SJSA1 (cell line): ENCODE results near the gene S100A14. TPM values are rescaled to one million over a fixed set of nuclear protein-coding genes. Genes with fewer than 3 reads are reported as not detected.

Experiments
- DNase-seq, 2 experiments: peaks; one replicate each; pipeline ENCODE4 v3.0.0-alpha.2; 2015 to 2020; ENCODE audit warnings: low spot score in 2 of 2, low read depth in 1 of 2
- H3K27ac ChIP-seq: fragments of 250-450 bp; sonication (Bioruptor Pico); 2 replicates; pipeline ENCODE4 v1.5.1; 2020; ENCODE audit warnings: mild to moderate bottlenecking, moderate library complexity
- H3K27me3 ChIP-seq: fragments of 250-450 bp; sonication (Bioruptor Pico); replicated peaks from 2 replicates; pipeline ENCODE4 v1.5.1; 2020; ENCODE audit warnings: mild to moderate bottlenecking, moderate library complexity
- H3K36me3 ChIP-seq: fragments of 250-450 bp; sonication (Bioruptor Pico); 2 replicates; pipeline ENCODE4 v1.5.1; 2020; ENCODE audit warnings: mild to moderate bottlenecking
- H3K4me1 ChIP-seq: fragments of 250-450 bp; sonication (Bioruptor Pico); replicated peaks from 2 replicates; pipeline ENCODE4 v1.6.1; 2021; ENCODE audit warnings: mild to moderate bottlenecking
- H3K4me3 ChIP-seq: fragments of 250-450 bp; sonication (Bioruptor Pico); 2 replicates; pipeline ENCODE4 v1.5.1; 2020; ENCODE audit warnings: mild to moderate bottlenecking
- H3K9me3 ChIP-seq: fragments of 250-450 bp; sonication (Bioruptor Pico); replicated peaks from 2 replicates; pipeline ENCODE4 v1.5.1; 2020; ENCODE audit warnings: mild to moderate bottlenecking
- total RNA-seq: library from RNA; depleted of rRNA; stranded (reverse); fragments of >200 nt; shearing (Covaris generic); gene quantifications from 2 replicates; pipeline ENCODE4 v1.2.3, GENCODE V29; 2014; rRNA removed

S100A14 gene
- total RNA-seq, 1 experiment from 2014 or later: not detected

- Histone ChIP-seq H3K36me3 (0 out of 2 replicates have a peak, but pooled peaks cover 4% of the 10 kb centered on the region), H3K4me1 (peaks cover 45% of the 10 kb centered on the region), H3K27me3 (no peaks in the 10 kb centered on the region), H3K27ac (peak overlapping the region; percentile 99), H3K4me3 (no peak overlapping the region), H3K9me3 (no peaks in the 10 kb centered on the region)
- DNase-seq: peak in 1 of 2 experiments; percentile 37
Observed at GRCh38 chr1:153567621-153568366, 48.3 kb downstream of the S100A14 start.

GRCh38 chr1:153566414-153567371 lies 49.4 kb downstream of the S100A14 start:
- Histone ChIP-seq H3K4me1 (peaks cover 51% of the 10 kb centered on the region), H3K36me3 (0 out of 2 replicates have a peak, but pooled peaks cover 4% of the 10 kb centered on the region), H3K27ac (peak overlapping the region; percentile 99), H3K27me3 (no peaks in the 10 kb centered on the region), H3K9me3 (no peaks in the 10 kb centered on the region), H3K4me3 (no peak overlapping the region)
- peak; percentile 99 to 100 for DNase-seq

GRCh38 chr1:153565529-153566374 lies 50.4 kb downstream of the S100A14 start, which contains the start of gene S100A2:
Gene S100A2 (minus strand): TSS chr1:153565844. CDS start chr1:153563877, 1,967 bp downstream.
- H3K36me3 ChIP-seq: 0 out of 2 replicates have a peak, but pooled peaks cover 4% of the 10 kb centered on the region
- no peaks in the 10 kb centered on the region for H3K27me3 ChIP-seq
- H3K4me3 ChIP-seq: no peak within 1 kb of the TSS
- H3K9me3 ChIP-seq: no peaks in the 10 kb centered on the region
- peak within 1 kb of the TSS; percentile 99 for H3K27ac ChIP-seq
- peaks cover 54% of the 10 kb centered on the region for H3K4me1 ChIP-seq
- peak; percentile 91 to 92 for DNase-seq

Other genes starting within 250 kb of the S100A14 start
- not detected in 2 replicates for gene S100A12, start 240.7 kb downstream of the S100A14 start, total RNA-seq
- not detected in 2 replicates for gene S100A8, start 225.3 kb downstream of the S100A14 start, total RNA-seq
- not detected in 2 replicates for gene S100A7A, start 199.8 kb downstream of the S100A14 start, total RNA-seq
- gene S100A7, start 155.7 kb downstream of the S100A14 start, total RNA-seq: not detected in 2 replicates
- 609 and 771 TPM in 2 replicates for gene S100A6, start 80.3 kb downstream of the S100A14 start, total RNA-seq
- gene S100A5, start 75.4 kb downstream of the S100A14 start, total RNA-seq: not detected in 2 replicates
- gene S100A4, start 70.5 kb downstream of the S100A14 start, total RNA-seq: 5.0 and 9.5 TPM in 2 replicates
- 0.31 and 2.9 TPM in 2 replicates for gene S100A3, start 67.1 kb downstream of the S100A14 start, total RNA-seq
- gene S100A2, start 50.5 kb downstream of the S100A14 start, total RNA-seq: 5.3 and 15.8 TPM in 2 replicates
- gene S100A16, start 3.2 kb downstream of the S100A14 start, total RNA-seq: 38.8 and 39.8 TPM in 2 replicates
- 74.0 and 135 TPM in 2 replicates for gene S100A13, start 11.2 kb upstream of the S100A14 start, total RNA-seq
- gene S100A1, start 12.1 kb upstream of the S100A14 start, total RNA-seq: 0.32 TPM in 1 of 2 replicates, not detected in the other
- 31.0 and 50.8 TPM in 2 replicates for gene CHTOP, start 17.7 kb upstream of the S100A14 start, total RNA-seq
- gene SNAPIN, start 42.4 kb upstream of the S100A14 start, total RNA-seq: 48.0 and 59.3 TPM in 2 replicates
- 347 and 370 TPM in 2 replicates for gene ILF2, start 54.7 kb upstream of the S100A14 start, total RNA-seq
- gene NPR1, start 62.4 kb upstream of the S100A14 start, total RNA-seq: 0.05 TPM in 1 of 2 replicates, not detected in the other
- 17.2 and 23.4 TPM in 2 replicates for gene INTS3, start 111.7 kb upstream of the S100A14 start, total RNA-seq
- 5.7 and 11.9 TPM in 2 replicates for gene SLC27A3, start 159.1 kb upstream of the S100A14 start, total RNA-seq